ENCODE data around the gene TMEM212.

Gene TMEM212

DNA sequence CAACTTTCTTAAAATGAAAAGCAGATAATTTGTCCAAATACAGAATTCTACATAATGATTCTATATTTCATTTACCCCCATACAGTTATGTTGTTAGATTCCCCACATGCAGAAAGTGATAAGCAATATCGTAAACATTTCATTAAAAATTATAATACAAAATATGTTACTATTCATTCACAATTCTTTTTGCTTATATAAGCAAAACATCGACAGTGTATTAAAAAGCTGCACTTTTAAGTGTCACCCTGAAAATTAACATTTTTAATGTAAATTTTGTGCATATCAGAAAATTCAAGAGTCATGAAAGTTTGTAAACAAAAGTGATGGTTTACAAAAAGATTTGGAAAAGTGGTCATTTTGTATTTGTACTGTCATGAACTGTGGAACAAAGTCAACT, 19.2 kb downstream of the TMEM212 start:
- no peak for DNase-seq

DNA sequence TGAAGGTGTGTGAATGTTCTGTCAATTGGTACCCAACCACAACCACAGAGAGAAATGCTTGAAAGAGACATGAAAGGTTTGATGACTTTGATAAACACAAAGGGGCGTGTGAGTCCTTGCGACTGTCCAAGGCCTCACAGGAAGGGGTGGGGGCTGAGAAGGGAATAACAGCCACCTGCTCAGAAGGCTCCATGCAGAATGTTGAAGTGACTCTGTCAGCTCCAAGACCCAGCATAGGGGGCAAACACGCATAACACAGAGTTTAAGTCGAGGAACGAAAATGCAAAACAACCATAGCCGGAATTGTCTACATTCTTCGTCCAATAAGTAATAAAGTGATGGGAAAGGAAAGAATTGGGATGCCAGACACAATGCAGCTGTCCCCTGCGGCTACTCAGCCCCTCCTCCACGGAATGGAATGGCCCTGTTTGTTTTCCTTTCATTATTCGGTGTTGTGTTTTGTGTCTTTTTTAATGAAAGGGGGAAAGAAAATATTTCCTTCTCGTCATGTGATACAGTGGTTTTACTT, 19.9 kb downstream of the TMEM212 start:
- no peak for DNase-seq

- DNase-seq, result no peak
These were observed 20.8 kb downstream of the TMEM212 start for GRCh38 chr3:171863920-171864319.

DNA sequence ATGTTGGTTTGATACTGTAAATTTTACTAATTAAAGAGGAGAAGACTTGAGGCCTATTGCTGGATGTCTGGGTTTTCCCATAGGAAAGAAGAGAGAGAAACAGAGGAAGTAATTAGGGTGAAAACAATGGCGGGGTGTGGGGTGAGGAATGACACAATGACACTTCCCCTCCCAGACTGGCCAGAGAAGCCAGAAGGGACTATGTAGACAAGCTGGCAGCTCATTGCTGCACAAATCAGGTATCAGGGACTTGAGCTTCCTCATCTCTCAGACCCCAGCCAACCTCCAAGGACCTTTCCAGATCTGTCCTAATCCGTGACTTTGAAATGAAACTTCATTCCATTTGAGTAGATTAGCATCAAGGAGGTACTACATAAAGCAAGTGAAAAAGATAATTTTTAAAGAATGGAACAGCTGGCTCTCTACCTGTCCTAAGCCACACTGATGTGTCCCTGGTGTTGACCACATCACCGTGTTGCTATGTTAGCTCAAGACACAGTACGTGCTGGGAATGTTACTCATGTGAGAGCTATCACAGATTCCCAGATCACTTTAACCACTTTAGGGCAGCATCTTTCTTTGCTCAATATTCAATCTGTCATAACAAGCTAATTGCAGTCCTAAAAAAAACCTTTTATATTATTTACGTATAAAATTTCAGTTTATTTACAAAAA, 22.2 kb downstream of the TMEM212 start:
- no peak for DNase-seq

DNA sequence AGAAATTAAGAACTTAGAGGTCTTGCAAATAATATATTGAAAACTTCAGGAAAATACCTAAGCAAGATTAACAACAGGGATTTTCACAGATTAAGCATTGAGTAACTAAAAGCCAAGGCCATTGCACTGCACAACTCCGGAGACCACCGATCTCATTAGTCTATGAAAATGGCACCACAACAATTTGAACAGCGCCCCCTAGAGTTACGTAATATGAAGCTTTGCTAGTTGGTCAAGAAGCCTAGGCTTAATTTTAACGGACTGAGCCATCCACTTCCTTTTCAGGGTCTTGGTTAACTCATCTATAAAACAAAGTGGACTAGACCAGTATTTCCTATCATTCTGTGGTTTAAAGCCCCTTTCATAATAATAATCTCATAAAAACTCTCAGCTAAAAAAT, 24.8 kb downstream of the TMEM212 start:
- DNase-seq, result no peak

GRCh38 chr3:171871392-171872274, 28.5 kb downstream of the TMEM212 start:
- no peak for DNase-seq

DNA sequence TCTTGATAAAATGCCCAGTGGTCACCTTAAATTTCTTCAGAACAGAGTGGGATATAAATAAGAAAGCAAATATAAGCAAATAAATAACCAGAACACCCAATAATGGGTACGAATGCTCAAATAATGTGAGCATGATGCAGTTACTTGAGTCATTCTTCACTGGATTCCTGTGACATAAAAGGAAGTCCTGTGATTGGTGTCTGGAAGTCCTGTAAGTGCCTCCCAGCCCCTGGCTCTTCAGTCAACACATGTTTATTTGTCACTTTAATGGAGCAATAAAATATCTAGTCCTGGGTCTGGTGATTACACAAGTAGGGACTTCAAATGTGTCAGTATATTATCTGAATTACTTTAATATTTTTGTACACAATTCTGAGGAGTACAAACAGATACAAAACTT, 30.4 kb downstream of the TMEM212 start:
- DNase-seq, result no peak

GRCh38 chr3:171874251-171874681, 31.1 kb downstream of the TMEM212 start:
- DNase-seq, result no peak

DNA sequence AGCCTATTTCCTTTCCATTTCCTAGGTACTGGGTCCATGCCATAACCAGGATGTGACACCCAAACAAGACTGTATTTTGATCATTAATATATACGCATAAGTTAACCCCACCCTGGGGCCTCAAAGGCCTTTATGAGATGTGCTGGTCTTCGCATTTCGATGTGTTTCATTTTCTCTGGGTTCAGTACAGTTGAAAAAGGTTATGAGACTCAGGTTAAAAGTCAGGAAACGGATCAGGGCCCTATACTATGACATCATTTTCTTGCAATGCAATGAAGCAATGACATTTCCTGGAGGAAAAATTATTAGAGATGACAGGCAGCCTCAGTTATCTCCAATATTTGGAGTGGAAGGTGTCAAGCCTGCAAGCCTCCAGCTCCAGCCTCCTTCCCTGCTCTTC, 31.7 kb downstream of the TMEM212 start:
- DNase-seq, result no peak

- DNase-seq, result no peak
These were observed 32.8 kb downstream of the TMEM212 start for GRCh38 chr3:171875923-171876412.

- no peak for DNase-seq
These were observed 33.6 kb downstream of the TMEM212 start for GRCh38 chr3:171876680-171877147.

GRCh38 chr3:171878461-171879225, 35.5 kb downstream of the TMEM212 start:
- no peak for DNase-seq

DNA sequence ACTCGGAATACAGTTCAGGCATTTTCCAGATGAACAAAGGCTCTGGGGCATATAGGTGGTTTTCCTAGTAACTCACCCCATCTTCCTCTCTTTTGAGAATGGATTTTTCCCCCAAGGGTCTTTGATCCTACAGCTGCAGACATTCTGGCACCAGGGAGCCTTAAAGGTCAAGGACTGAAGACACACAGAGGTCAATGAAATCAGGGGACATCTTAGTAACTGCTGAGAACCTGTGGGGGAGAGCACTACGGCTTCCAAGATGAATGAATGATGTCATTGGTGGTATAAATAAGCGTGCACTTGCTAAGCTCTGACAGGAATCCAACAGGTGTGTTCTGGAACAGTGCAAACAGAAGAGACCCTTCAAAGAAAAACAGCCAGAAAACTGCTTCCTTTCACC, 36.3 kb downstream of the TMEM212 start:
- DNase-seq, result no peak

DNA sequence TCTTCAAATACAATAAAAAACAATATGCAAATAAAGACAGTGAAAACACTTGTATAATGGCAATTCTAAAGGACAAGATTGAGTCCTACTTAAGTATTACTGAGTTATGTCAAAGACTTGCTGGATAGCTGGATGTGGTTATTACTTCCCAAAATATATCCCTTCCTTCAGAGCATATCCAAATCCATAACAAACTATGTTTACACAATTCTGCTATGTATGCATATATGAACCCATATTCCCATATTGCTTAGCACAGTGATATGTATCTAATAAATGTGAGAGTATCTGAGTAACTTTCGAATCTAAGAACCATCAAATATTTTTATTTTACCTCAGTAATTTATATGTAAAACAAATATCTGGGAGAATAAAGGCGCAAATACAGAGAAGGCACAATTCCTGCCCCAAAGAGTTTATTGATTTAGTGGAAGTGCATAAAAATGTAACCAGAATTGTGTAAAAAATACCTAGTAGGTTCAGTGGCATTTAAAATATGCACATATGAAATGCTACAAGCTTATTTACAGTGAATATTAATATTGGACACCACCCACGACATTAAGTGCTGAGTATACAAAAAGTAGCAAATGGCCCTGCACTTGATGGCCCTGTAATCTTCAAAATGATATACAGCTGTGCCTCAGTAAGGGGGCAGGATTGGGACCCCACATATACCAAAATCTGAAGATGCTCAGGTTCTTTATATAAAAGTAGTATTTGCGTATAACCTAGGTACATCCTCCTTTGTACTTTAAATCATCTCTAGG, 37.1 kb downstream of the TMEM212 start:
- DNase-seq, result no peak

GRCh38 chr3:171881251-171881650, 38.1 kb downstream of the TMEM212 start:
- DNase-seq, result no peak

- no peak for DNase-seq
These were observed 40.2 kb downstream of the TMEM212 start for GRCh38 chr3:171883257-171883892.

- no peak for DNase-seq
These were observed 40.7 kb downstream of the TMEM212 start for GRCh38 chr3:171883893-171884279.

DNA sequence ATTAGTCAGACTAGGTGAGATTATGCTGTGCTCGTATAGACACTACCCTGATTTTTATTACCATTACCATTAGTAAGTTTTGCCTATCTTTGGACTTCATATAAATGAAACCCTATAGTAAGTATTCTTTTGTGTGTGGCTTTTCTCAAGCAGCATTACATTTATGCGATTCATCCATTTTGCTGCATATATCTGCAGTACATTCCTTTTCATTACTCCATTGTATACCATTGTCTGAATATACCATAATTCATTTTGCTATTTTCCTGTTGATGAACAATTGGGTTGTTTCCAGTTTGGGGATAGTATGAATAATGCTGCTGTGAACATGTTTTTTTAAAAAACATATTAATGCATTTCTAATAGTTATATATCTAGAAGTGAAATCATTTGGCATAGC, 45.3 kb downstream of the TMEM212 start:
- no peak for DNase-seq

DNA sequence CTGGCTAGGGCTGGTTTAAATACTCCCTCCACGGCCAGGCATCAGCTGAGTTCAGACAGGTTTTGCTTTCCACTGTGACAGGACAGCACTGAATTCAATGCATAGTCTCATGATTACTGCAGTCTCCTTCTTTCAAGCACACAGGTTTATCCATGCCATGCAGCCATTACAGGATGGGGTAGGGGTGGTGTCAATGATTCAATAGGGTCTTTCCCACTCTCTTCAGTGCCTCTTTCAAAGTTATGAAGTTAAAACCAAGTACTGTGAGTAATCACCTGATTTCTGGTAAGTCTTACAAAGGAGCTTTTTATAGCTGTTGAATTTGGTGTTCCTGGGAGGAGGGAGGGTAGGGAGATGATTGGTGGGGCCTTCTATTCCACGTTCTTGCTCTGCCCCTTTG, 47.2 kb downstream of the TMEM212 start:
- DNase-seq, result no peak

GRCh38 chr3:171892457-171892856, 49.3 kb downstream of the TMEM212 start:
- no peak for DNase-seq

GRCh38 chr3:171895291-171895690, 52.1 kb downstream of the TMEM212 start:
- no peak for DNase-seq

DNA sequence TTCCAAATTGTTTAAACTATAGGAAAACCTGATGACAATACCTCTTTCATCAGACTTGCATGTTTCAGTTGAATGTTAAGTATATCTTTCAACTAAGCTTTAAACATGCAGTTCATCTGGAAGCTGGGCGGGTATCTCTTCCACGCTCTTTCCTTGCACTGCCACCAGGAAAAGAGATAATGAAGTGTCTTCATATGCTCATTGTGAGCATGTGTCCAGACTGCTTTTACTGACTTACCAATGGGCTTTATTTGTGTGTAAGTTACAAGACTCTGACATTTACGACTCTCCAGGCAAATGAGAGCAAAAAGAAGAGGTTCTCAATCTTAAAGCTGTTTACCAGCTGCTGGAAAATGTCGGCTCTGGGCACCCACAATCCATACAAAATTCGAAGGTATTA, 52.8 kb downstream of the TMEM212 start:
- no peak for DNase-seq

All from activated effector memory CD4-positive, alpha-beta T cell treated with anti-CD3 and anti-CD28 coated beads, Interleukin-2, amount 50 U/mL, for 16 hours (primary cell).